Spleen (tissue), 11 donors: ENCODE data around the gene NRXN3. TPM values are rescaled to one million over a fixed set of nuclear protein-coding genes. Genes with fewer than 3 reads are reported as not detected.

Source experiments
- DNase-seq: peaks from one replicate; pipeline ENCODE4 v3.0.0-alpha.2; 2020
- H3K27ac ChIP-seq, 8 donors: fragments of 200-600 bp; sonication (generic) in 7 of 8; 1 replicate in 4 of 8; 2 replicates in 4 of 8; pipeline versions ENCODE4 v1.5.0 to v1.8.0; 2016 to 2021; ENCODE audit warnings: inconsistent platforms in 4 of 8, mild to moderate bottlenecking in 4 of 8, moderate library complexity in 1 of 8
- H3K27me3 ChIP-seq, 7 donors: fragments of 200-600 bp; sonication (generic) in 6 of 7; replicated peaks in 1 of 7; 1 replicate in 4 of 7; 2 replicates in 3 of 7; pipeline versions ENCODE4 v1.5.0 to v1.8.0; 2016 to 2021; ENCODE audit warnings: inconsistent platforms in 3 of 7, mild to moderate bottlenecking in 1 of 7
- H3K36me3 ChIP-seq, 6 donors: fragments of 200-600 bp; sonication (generic) in 5 of 6; 1 replicate in 4 of 6; 2 replicates in 2 of 6; pipeline versions ENCODE4 v1.5.0 to v1.8.0; 2016 to 2021; ENCODE audit warnings: inconsistent platforms in 2 of 6
- H3K4me1 ChIP-seq, 6 donors: fragments of 200-600 bp; sonication (generic) in 5 of 6; 1 replicate in 3 of 6; 2 replicates in 3 of 6; pipeline versions ENCODE4 v1.5.0 to v1.8.0; 2016 to 2021; ENCODE audit warnings: inconsistent platforms in 3 of 6
- H3K4me3 ChIP-seq, 8 donors: fragments of 200-600 bp; sonication (generic) in 7 of 8; 1 replicate in 4 of 8; 2 replicates in 4 of 8; pipeline versions ENCODE4 v1.5.0 to v1.8.0; 2016 to 2021; ENCODE audit warnings: inconsistent platforms in 4 of 8, mild to moderate bottlenecking in 4 of 8, moderate library complexity in 2 of 8
- H3K9me3 ChIP-seq, 8 donors: fragments of 200-600 bp; sonication (generic) in 7 of 8; 1 replicate in 4 of 8; 2 replicates in 4 of 8; pipeline versions ENCODE4 v1.5.0 to v1.8.0; 2016 to 2021; ENCODE audit warnings: inconsistent platforms in 4 of 8
- POLR2A ChIP-seq, 3 donors: fragments of 450-650 bp; IDR thresholded peaks; one replicate each; pipeline ENCODE4 v1.5.1; 2017; ENCODE audit warnings: antibody characterized with exemption in 3 of 3, mild to moderate bottlenecking in 1 of 3
- POLR2AphosphoS5 ChIP-seq, 3 donors: sonication (generic); formaldehyde crosslinking; IDR thresholded peaks; one replicate each; pipeline ENCODE4 v1.5.1; 2017; ENCODE audit warnings: antibody characterized with exemption in 3 of 3
- WGBS, 5 donors: extraction: QIAGEN DNeasy Blood & Tissue Kit in 3 of 5; methylation state at CpG; one replicate each; pipeline versions ENCODE4 v1.1.5 to v1.1.7; 2013 to 2018; 5-methylcytosine and 5-hydroxymethylcytosine counted together
- intact Hi-C: fragments of 100-400 bp; cut with DNase I; formaldehyde crosslinking; loops from one replicate; pipeline ENCODE4 v1.15.0; 2023; ENCODE audit warnings: low total_unique reads
- polyA plus RNA-seq, 3 donors: library from polyadenylated mRNA; stranded (reverse); fragments of 200-250 nt; gene quantifications; one replicate each; pipeline ENCODE4 v1.2.1, GENCODE V29; 2013
- total RNA-seq, 7 donors: library from RNA; depleted of rRNA in 3 of 7; stranded (reverse); fragments of >200 nt in 3 of 7; fragmentation: NEBNext Ultra II Directional in 4 of 7; extraction: Animal tissue kit (Norgen Biotek cat#: 25700) in 4 of 7; gene quantifications; one replicate each; pipeline versions ENCODE4 v1.1.0 to v1.2.1, GENCODE V29; 2016 to 2021
- TF ChIP-seq, protein P1 (sequence below), 11 experiments: fragments of 200-600 bp in 7 of 11; fragments of 450-650 bp in 4 of 11; sonication (generic) in 4 of 11; IDR thresholded peaks in 8 of 11; conservative IDR thresholded peaks in 3 of 11; 1 replicate in 7 of 11; 2 replicates in 4 of 11; pipeline versions ENCODE4 v1.4.0 to v1.8.0; 2016 to 2021; ENCODE audit warnings: antibody characterized with exemption in 11 of 11, inconsistent platforms in 4 of 11, mild to moderate bottlenecking in 1 of 11
- donor health status: healthy with polysubstance abuse.
- donor health status: DM: no; HTN: no; CAD: no; lungs with moderate emphysema.
- donor health status: DM: no; HTN: no; CAD: no.
- donor health status: Bipolar disorder and iron deficiency.
- donor health status: healthy.
- donor health status: DM: no; HTN: no; CAD: no.
- donor health status: DM: yes; HTN: yes; CAD: no.

The NRXN3 gene
- total and polyA plus RNA-seq, 10 donors = 0.21 to 11.5 (median 1.6) TPM

DNA sequence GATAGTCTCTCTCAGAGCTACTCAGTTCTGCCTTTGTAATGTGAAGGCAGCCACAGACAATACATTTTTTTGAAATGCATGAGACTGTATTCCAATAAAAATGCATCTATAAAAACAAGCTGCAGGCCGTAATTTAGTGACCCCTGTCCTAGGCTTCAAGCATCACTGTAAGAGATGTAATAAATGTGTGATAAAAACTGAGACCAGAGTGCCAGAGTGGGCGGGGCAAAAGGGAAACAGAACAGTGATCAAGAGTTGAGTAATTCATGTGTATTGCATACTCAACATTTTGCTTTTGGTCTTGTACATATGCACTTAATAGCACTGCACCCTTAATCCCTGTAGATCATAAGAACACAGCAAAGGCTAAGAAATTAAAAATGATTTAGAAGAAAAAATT lies 1297.7 kb downstream of the NRXN3 start:
- Histone ChIP-seq H3K27me3 (no peaks in the 10 kb centered on the region), H3K9me3 (no peaks in the 10 kb centered on the region), H3K36me3 (no peaks in the 10 kb centered on the region), H3K4me3 (no peak overlapping the region), H3K4me1 (no peaks in the 10 kb centered on the region), H3K27ac (no peak overlapping the region)
- intact Hi-C loops = no loop called here
- WGBS, 5 donors = 65 to 77% (median 72%) methylated on average over 2 of the region's 2 CpGs
- TF ChIP-seq POLR2AphosphoS5 (IDR thresholded peaks at IDR 0.05) = no peak
- no peak for TF ChIP-seq POLR2A (IDR thresholded peaks at IDR 0.05)
- TF ChIP-seq, protein P1, sequence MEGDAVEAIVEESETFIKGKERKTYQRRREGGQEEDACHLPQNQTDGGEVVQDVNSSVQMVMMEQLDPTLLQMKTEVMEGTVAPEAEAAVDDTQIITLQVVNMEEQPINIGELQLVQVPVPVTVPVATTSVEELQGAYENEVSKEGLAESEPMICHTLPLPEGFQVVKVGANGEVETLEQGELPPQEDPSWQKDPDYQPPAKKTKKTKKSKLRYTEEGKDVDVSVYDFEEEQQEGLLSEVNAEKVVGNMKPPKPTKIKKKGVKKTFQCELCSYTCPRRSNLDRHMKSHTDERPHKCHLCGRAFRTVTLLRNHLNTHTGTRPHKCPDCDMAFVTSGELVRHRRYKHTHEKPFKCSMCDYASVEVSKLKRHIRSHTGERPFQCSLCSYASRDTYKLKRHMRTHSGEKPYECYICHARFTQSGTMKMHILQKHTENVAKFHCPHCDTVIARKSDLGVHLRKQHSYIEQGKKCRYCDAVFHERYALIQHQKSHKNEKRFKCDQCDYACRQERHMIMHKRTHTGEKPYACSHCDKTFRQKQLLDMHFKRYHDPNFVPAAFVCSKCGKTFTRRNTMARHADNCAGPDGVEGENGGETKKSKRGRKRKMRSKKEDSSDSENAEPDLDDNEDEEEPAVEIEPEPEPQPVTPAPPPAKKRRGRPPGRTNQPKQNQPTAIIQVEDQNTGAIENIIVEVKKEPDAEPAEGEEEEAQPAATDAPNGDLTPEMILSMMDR (IDR thresholded peaks at IDR 0.05 in 8 of 11, conservative IDR thresholded peaks at IDR 0.05 in 3 of 11) = no peak
- DNase-seq = no peak

DNA sequence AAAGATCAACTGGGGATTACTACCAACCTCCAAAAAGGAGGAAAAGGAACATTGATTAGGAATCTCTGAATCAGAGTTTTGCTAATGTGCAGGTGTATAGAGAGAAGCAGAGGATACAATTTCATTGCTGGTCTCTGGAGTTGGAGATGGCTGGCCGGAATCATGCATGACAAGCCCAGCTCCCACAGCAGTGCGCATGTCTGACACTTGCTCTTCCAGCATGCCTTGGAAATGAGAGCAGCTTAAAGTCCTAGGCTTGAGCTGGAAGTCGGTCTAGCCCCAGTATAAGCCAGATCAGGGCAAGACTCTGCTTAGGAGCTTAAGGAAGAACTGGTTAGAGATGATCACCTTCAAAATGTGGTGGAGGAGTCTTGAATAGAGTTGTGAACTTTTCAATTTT lies 1298.3 kb downstream of the NRXN3 start:
- H3K36me3 ChIP-seq = no peaks in the 10 kb centered on the region
- H3K4me1 ChIP-seq = no peaks in the 10 kb centered on the region
- no peaks in the 10 kb centered on the region for H3K9me3 ChIP-seq
- 82 to 95% (median 89%) methylated on average over 3 of the region's 3 CpGs for WGBS, 5 donors
- intact Hi-C loops = no loop called here
- no peak overlapping the region for H3K4me3 ChIP-seq
- H3K27ac ChIP-seq = no peak overlapping the region
- no peak for DNase-seq
- TF ChIP-seq POLR2AphosphoS5 (IDR thresholded peaks at IDR 0.05) = no peak
- no peak for TF ChIP-seq POLR2A (IDR thresholded peaks at IDR 0.05)
- TF ChIP-seq, protein P1 (IDR thresholded peaks at IDR 0.05 in 8 of 11, conservative IDR thresholded peaks at IDR 0.05 in 3 of 11) = no peak
- H3K27me3 ChIP-seq = no peaks in the 10 kb centered on the region

DNA sequence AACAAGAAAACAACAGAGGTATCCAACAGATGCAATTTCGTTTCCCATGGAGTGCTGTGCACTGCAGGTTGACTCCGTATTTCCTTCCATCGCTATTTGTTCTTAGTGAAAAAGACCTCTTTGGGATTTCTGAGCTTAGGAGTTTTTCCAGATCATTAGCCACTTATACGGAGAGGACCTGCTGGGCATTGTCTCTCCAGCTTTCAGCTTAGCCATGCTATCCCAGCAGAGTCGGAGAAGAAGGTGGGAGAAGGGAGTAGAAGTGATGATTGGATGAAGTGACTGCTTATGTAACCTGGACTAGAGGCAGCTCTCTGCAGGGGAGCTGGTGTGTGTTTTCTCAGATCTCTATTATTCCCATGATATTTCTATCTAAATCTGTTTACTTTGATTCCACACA lies 1303.5 kb downstream of the NRXN3 start:
- H3K4me1 ChIP-seq = no peaks in the 10 kb centered on the region
- no peak for DNase-seq
- TF ChIP-seq POLR2A (IDR thresholded peaks at IDR 0.05) (no peak), POLR2AphosphoS5 (IDR thresholded peaks at IDR 0.05) (no peak)
- TF ChIP-seq, protein P1 (IDR thresholded peaks at IDR 0.05 in 8 of 11, conservative IDR thresholded peaks at IDR 0.05 in 3 of 11) = no peak
- H3K27ac ChIP-seq = no peak overlapping the region
- 79 to 90% (median 81%) methylated on average over 4 to 5 of the region's 5 CpGs for WGBS, 5 donors
- intact Hi-C loops = no loop called here
- no peaks in the 10 kb centered on the region for H3K36me3 ChIP-seq
- H3K4me3 ChIP-seq = no peak overlapping the region
- no peaks in the 10 kb centered on the region for H3K27me3 ChIP-seq
- no peaks in the 10 kb centered on the region for H3K9me3 ChIP-seq

DNA sequence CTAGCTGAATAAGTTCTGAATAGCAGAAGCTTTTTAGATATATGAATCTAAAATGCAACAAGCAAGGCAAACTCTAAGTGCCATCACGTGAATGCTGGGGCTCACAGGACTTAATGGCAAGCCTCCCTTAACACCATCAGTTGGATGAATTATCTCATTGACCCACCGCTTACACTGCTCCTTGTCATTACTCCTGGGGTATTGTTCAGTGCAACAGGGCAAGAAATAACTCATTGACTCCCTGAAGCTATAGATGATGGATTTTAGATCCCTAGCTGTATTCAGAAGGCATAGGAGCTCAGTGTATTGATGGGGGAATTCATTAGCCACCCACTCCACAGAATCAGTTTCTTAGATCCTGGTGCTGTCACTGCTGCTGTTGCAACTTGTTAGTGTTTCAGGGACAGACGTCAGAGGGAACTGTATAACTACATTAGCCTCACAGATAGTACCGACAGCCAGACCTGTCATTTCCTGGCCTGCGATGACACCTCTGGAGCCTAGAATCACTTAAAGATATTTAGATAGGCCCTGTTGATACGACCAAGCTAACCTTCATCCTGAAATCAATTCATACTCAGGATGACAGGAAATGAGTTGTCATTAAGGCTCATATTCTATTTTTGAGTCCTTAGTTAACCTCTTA lies 1305.8 kb downstream of the NRXN3 start:
- intact Hi-C loops = no loop called here

More for the DNA sequence above, 1305.8 kb downstream of the NRXN3 start:
- no peak overlapping the region for H3K27ac ChIP-seq
- 53 to 63% (median 58%) methylated on average over 6 of the region's 6 CpGs for WGBS, 5 donors
- no peaks in the 10 kb centered on the region for H3K27me3 ChIP-seq
- H3K36me3 ChIP-seq = no peaks in the 10 kb centered on the region
- no peaks in the 10 kb centered on the region for H3K4me1 ChIP-seq
- TF ChIP-seq POLR2A (IDR thresholded peaks at IDR 0.05) (no peak), POLR2AphosphoS5 (IDR thresholded peaks at IDR 0.05) (no peak)
- TF ChIP-seq, protein P1 (IDR thresholded peaks at IDR 0.05 in 8 of 11, conservative IDR thresholded peaks at IDR 0.05 in 3 of 11) = no peak
- no peak for DNase-seq
- H3K4me3 ChIP-seq = no peak overlapping the region
- no peaks in the 10 kb centered on the region for H3K9me3 ChIP-seq
